Activated naive CD8-positive, alpha-beta T cell treated with anti-CD3 and anti-CD28 coated beads for 36 hours (primary cell): ENCODE results near the gene OR1J1. TPM values are rescaled to one million over a fixed set of nuclear protein-coding genes. Genes with fewer than 3 reads are reported as not detected.
A peak's percentile ranks its signal among the peaks of the same experiment; 100 is the strongest.

Experiments used
- DNase-seq: peaks from one replicate; pipeline ENCODE4 v3.0.0; 2021
- H3K27ac Mint-ChIP-seq: one replicate; pipeline ENCODE4 v1.8.0; 2022; ENCODE audit warnings: mild to moderate bottlenecking, moderate library complexity, mixed read lengths
- H3K27me3 Mint-ChIP-seq: one replicate; pipeline ENCODE4 v1.8.0; 2022; ENCODE audit warnings: mild to moderate bottlenecking, mixed read lengths
- H3K36me3 Mint-ChIP-seq: one replicate; pipeline ENCODE4 v1.8.0; 2021; ENCODE audit warnings: mild to moderate bottlenecking, mixed read lengths
- H3K4me1 Mint-ChIP-seq: one replicate; pipeline ENCODE4 v1.8.0; 2021; ENCODE audit warnings: mixed read lengths
- H3K4me3 Mint-ChIP-seq: one replicate; pipeline ENCODE4 v1.8.0; 2022; ENCODE audit warnings: mild to moderate bottlenecking, moderate library complexity, mixed read lengths
- H3K9me3 Mint-ChIP-seq: one replicate; pipeline ENCODE4 v1.8.0; 2022; ENCODE audit warnings: mixed read lengths
- total RNA-seq, 2 experiments: library from RNA; stranded (reverse); gene quantifications; one replicate each; pipeline ENCODE4 v1.2.3, GENCODE V29; 2021

Gene OR1J1
- total RNA-seq, 2 experiments from 2014 or later, result not detected

DNA sequence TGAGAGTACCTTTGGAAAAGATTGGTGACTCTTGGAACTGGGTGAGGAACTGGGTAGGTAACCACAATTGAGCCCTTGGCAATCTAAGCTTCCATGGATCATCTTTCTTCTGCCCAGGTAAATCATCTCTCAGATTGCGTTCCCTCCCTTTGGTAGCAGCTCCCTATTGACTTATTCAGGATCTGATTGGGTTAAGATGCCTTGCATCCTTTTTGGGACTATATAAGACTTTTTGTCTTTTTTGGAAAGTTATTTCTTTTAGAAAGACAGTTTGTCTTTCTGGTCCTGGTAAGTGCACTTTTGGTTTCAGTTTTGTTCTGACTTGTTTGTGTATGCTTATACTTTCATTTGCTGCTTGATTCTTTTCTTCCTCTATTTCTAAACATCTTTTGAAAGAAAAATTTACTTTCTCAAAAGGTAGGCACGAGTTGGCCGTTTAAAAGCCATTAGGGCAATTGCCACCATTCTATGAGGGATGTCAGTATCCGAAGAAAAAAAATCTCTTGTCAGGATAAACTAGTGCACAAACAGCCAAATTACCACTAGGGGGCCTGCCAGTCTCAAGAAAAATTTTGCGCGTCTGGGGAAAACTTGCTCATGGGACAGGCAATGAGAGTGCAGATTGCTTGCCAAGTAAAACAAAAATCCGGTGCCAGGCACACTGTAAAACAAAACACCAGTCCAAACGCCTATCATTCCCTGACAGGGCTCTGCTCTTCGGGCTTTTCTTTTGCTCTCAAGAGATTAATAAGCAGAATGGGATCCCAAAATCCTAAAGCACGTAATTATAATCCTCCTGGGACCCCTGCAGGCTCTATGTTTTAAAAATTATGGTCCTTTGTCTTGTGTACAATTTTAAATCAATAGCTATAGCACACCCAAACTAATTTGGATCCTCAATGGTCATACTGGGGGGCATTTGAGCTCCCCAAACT lies 12.8 kb downstream of the OR1J1 start:
- Mint-ChIP-seq H3K4me1 (peaks cover 13% of the 10 kb centered on the region), H3K9me3 (no peaks in the 10 kb centered on the region), H3K27ac (peak overlapping the region; percentile 79), H3K27me3 (peaks cover 30% of the 10 kb centered on the region), H3K4me3 (peak overlapping the region; percentile 78), H3K36me3 (no peaks in the 10 kb centered on the region)
- peak; percentile 59 for DNase-seq

DNA sequence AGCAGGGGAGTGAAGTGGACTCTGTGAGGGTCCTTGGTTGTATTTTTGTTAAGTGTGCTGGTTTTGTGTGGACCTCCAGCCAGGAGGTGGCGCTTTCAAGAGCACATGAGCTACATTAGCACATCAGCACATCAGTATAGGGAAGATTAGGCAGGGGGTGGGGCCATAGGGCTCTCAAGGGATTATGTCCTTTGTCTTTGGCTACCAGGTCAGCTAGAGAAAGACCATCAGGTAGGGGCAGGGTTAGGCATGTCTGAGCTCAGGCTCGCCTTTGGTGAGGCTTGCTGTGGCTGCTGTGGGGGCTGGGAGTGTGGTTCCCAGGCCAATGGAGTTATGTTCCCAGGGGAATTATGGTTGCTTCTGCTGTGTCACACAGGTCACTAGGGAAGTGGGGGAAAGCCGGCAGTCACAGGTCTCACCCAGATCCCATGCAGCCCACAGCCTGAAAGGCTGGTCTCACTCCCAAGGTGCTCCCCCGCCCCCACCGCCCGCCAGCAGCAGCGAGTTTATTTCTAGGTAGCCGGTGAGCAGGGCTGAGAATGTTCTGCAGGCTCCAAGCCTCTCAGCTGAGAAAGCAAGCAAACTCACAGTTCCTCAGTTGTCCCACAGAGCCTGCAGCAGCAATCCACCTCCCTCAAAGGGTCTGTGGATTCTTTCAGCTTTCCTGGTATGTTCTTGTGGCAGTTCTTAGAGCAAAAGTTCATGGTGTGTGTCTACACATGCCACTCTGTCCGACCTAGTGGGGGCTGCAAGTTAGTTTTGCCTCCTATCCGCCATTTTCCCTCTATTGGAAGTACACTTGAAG lies 13.7 kb downstream of the OR1J1 start:
- peak overlapping the region; percentile 79 for H3K27ac Mint-ChIP-seq
- H3K4me1 Mint-ChIP-seq, result peaks cover 13% of the 10 kb centered on the region
- H3K9me3 Mint-ChIP-seq, result no peaks in the 10 kb centered on the region
- peaks cover 26% of the 10 kb centered on the region for H3K27me3 Mint-ChIP-seq
- peak; percentile 32 for DNase-seq
- peak overlapping the region; percentile 78 for H3K4me3 Mint-ChIP-seq
- H3K36me3 Mint-ChIP-seq, result no peaks in the 10 kb centered on the region

DNA sequence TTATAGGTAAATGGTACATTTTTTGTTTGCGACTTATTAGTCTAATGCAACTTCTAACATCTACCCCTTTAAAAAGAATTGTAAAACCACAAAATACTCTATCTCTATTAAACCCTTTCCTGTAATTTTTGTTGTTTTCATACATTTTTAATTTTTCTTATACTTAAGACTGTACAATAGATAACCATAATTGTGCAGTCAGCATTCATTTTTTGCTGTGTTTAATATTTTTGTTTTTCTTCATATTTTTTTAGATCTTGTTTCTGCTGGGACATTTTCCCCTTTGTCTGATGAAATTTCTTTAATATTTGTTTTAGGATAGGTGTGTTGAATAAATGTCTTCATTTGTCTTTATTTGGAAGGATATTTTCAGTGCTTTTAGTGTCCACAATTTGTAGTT lies 19.9 kb downstream of the OR1J1 start:
- no peak overlapping the region for H3K27ac Mint-ChIP-seq

DNA sequence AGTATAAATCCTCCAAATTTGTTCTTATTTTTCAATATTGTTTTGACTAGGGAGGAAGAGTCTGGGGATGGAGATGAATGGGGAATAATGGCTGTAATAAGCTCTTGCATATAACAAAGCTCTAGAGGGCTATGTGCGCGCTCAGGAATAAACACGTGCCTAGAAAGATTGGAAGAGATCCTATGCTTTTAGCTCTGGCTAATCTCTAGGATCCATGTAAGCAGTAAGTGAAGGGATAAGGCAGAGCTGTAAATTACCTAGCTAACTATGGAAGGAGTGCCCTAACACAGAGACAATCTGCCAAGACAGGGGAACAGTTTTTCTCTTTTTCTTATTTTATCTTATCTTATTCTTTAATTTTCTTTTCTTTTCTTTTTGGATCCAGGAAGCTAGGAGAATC lies 21.6 kb downstream of the OR1J1 start:
- Mint-ChIP-seq H3K36me3 (no peaks in the 10 kb centered on the region), H3K27me3 (peaks cover 11% of the 10 kb centered on the region), H3K9me3 (no peaks in the 10 kb centered on the region), H3K4me3 (no peak overlapping the region), H3K4me1 (no peaks in the 10 kb centered on the region), H3K27ac (no peak overlapping the region)
- DNase-seq, result no peak

More for the DNA sequence above, 19.9 kb downstream of the OR1J1 start:
- H3K27me3 Mint-ChIP-seq, result peaks cover 18% of the 10 kb centered on the region
- no peak overlapping the region for H3K4me3 Mint-ChIP-seq
- no peak for DNase-seq
- no peaks in the 10 kb centered on the region for H3K4me1 Mint-ChIP-seq
- no peaks in the 10 kb centered on the region for H3K9me3 Mint-ChIP-seq
- H3K36me3 Mint-ChIP-seq, result no peaks in the 10 kb centered on the region

DNA sequence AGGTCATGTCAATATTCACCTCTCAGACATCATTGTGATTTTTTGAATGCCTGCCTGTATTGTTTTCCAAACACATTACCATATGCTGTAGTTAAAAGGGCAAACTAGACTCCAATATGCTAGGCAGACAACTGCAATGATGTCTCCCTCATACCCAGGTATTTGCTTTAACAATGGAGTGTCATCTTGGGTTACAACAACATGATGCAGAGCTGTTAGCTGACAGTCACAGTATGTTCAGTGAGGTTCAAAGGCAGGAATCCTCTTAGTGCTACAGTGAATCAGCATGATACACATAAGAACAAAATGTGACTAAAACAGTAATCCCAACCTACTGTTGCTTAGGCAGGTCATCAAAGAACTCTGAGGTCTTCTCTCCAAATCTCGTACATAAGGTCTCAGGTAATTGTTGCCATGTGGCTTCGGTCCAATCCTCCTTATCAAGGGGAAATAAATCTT lies 24.0 kb downstream of the OR1J1 start:
- no peaks in the 10 kb centered on the region for H3K9me3 Mint-ChIP-seq

DNA sequence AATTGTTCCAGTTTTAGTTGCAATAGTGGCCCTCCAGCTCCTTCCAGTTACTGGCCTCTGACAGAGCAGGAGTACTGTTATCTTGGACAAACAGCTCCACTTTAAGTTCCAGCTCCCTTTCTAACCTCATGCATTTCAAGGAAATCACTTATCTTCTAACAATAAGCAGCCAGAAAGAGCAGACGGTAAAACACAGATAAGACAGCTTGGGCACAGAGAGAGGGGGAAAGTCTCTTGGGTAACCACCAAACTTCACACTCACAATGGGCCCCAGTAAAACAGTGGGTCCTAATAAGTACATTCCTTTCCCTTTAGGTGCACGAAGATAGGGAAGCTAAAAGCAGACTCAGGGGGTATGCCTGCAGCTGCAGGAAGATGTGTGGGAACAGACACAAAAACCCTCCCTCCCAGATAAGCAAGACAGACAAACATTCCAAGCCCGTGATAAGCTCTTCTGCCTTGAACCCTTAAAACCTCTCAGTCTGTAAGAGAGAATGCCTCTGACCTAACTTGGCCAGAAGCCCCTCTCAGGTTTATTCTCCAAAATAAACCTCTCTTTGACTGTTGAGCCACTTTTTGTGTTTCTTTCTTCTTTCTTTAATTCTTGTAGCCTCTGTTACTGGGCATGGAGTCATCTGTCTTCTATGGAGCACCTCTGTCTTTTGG lies 30.8 kb downstream of the OR1J1 start:
- Mint-ChIP-seq H3K27ac (no peak overlapping the region), H3K9me3 (no peaks in the 10 kb centered on the region), H3K36me3 (peaks cover 2% of the 10 kb centered on the region), H3K27me3 (peaks cover 8% of the 10 kb centered on the region), H3K4me1 (no peaks in the 10 kb centered on the region), H3K4me3 (no peak overlapping the region)
- DNase-seq, result no peak

More for the DNA sequence above, 24.0 kb downstream of the OR1J1 start:
- no peaks in the 10 kb centered on the region for H3K36me3 Mint-ChIP-seq
- no peak overlapping the region for H3K4me3 Mint-ChIP-seq
- peaks cover 5% of the 10 kb centered on the region for H3K27me3 Mint-ChIP-seq
- no peak overlapping the region for H3K27ac Mint-ChIP-seq
- no peak for DNase-seq
- H3K4me1 Mint-ChIP-seq, result no peaks in the 10 kb centered on the region

DNA sequence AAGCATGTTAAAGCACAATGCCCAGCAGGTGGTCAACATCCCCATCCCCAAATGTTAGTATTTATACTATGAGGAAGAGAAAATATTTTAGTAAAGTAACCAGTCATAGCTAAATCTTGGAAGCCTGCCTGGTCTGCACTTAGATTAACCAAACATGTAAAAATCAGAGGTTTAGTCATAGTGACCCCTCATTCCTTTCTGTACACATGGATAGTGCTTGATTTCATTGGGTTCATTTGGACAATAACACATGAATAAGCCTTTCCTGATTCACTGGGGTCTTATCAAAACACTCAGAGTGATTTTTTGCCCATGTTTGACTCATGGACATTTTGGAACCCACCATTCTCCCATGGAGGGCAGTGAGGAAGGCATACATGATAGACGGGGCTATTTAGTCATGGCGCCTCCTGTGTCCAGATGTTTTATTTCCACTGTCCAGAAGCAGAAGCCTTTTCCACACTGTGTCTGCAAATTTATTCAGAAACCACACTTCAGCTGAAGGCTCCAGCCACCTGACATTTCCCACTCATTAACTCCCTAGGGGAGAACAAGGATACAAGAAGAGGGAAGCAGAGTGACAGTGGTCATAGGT lies 32.5 kb downstream of the OR1J1 start:
- Mint-ChIP-seq H3K27me3 (peaks cover 8% of the 10 kb centered on the region), H3K4me1 (no peaks in the 10 kb centered on the region), H3K36me3 (peaks cover 2% of the 10 kb centered on the region), H3K9me3 (no peaks in the 10 kb centered on the region), H3K27ac (no peak overlapping the region), H3K4me3 (no peak overlapping the region)
- no peak for DNase-seq

DNA sequence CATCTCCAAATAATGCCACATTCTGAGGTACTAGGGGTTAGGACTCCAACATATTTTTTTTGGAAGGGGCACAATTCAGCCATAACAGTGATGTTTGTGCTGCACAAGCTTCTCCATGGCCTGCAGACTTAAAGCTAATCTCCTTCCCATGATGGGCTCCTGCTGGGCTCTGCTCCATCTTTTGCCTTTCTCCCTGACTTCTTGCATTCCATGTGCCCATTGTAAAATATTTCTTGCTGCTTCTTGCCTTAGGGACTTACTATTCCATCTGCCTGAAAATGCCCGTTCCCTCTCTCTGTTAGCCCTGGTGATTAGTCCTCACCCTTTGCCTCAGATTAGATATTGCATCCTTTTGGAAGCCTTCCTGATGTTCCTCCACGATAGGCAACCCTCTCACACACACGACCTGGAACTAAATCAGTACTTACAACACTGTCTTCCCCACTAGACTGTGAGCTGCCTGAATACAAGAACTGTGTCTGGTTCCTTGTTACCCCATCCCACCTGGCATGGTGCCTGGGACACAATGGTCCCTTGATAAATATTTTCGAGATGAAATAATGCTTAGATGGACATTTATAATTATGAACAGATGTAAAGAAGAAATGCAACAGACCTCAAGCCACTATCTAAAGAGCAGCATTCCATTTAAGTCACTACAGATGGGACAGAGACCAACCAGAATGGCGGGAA lies 33.5 kb downstream of the OR1J1 start:
- Mint-ChIP-seq H3K36me3 (peaks cover 5% of the 10 kb centered on the region), H3K27me3 (peaks cover 8% of the 10 kb centered on the region), H3K4me3 (no peak overlapping the region), H3K9me3 (no peaks in the 10 kb centered on the region), H3K27ac (no peak overlapping the region), H3K4me1 (no peaks in the 10 kb centered on the region)
- no peak for DNase-seq

DNA sequence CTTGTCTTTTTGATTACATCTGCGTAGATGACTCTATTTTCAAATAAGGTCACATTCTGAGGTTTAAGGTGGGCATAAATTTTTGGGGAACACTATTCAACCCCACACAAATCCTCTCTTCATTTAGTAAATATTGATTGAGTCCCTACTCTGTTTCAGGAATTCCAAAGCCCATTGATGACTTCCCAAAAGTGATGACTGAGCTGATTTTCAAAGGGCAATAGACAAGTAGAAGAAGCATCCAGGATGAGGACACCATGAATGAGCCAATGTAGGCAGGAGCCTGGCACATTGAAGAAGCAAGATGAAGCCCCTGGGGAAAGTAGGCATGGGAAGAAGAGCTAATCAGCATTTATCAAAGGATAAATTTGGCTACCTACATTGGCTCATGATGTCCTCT lies 35.2 kb downstream of the OR1J1 start:
- peaks cover 7% of the 10 kb centered on the region for H3K36me3 Mint-ChIP-seq
- no peak overlapping the region for H3K4me3 Mint-ChIP-seq
- no peaks in the 10 kb centered on the region for H3K4me1 Mint-ChIP-seq
- DNase-seq, result no peak
- H3K27ac Mint-ChIP-seq, result no peak overlapping the region
- no peaks in the 10 kb centered on the region for H3K9me3 Mint-ChIP-seq
- peaks cover 8% of the 10 kb centered on the region for H3K27me3 Mint-ChIP-seq

Other genes starting within 250 kb of the OR1J1 start
- under 1 TPM; 0.12 to 0.16 TPM for gene LHX6, start 249.0 kb downstream of the OR1J1 start, total RNA-seq
- gene RBM18, start 213.1 kb downstream of the OR1J1 start, total RNA-seq, result 10 to 100 TPM; 35.1 to 35.5 TPM
- 10 to 100 TPM; 76.9 to 84.0 TPM for gene MRRF, start 213.0 kb downstream of the OR1J1 start, total RNA-seq
- under 1 TPM; 0.47 to 0.62 TPM for gene PTGS1, start 106.9 kb downstream of the OR1J1 start, total RNA-seq
- under 1 TPM in 1 of 2 experiments, not detected in 1; 0.23 TPM for gene OR1J2, start 32.9 kb upstream of the OR1J1 start, total RNA-seq
- gene OR1J4, start 41.2 kb upstream of the OR1J1 start, total RNA-seq, result not detected
- not detected for gene OR1N1, start 49.4 kb upstream of the OR1J1 start, total RNA-seq
- gene OR1N2, start 75.2 kb upstream of the OR1J1 start, total RNA-seq, result not detected
- not detected for gene OR1L8, start 105.5 kb upstream of the OR1J1 start, total RNA-seq
- gene OR1Q1, start 136.8 kb upstream of the OR1J1 start, total RNA-seq, result not detected
- gene OR1B1, start 179.7 kb upstream of the OR1J1 start, total RNA-seq, result not detected
- gene OR1L1, start 183.8 kb upstream of the OR1J1 start, total RNA-seq, result not detected
- not detected for gene OR1L3, start 197.2 kb upstream of the OR1J1 start, total RNA-seq
- gene OR1L4, start 246.1 kb upstream of the OR1J1 start, total RNA-seq, result not detected